Spleen (tissue), 7 donors: Measurements from ENCODE around the gene OR2C3.

ENCODE experiments used
- CTCF ChIP-seq, 11 experiments: fragments of 200-600 bp in 7 of 11; fragments of 450-650 bp in 4 of 11; sonication (generic) in 4 of 11; IDR thresholded peaks in 8 of 11; conservative IDR thresholded peaks in 3 of 11; 1 replicate in 7 of 11; 2 replicates in 4 of 11; pipeline versions ENCODE4 v1.4.0 to v1.8.0; 2016 to 2021; ENCODE audit warnings: antibody characterized with exemption in 11 of 11, inconsistent platforms in 4 of 11, mild to moderate bottlenecking in 1 of 11
- POLR2A ChIP-seq, 3 donors: fragments of 450-650 bp; IDR thresholded peaks; one replicate each; pipeline ENCODE4 v1.5.1; 2017; ENCODE audit warnings: antibody characterized with exemption in 3 of 3, mild to moderate bottlenecking in 1 of 3
- POLR2AphosphoS5 ChIP-seq, 3 donors: sonication (generic); formaldehyde crosslinking; IDR thresholded peaks; one replicate each; pipeline ENCODE4 v1.5.1; 2017; ENCODE audit warnings: antibody characterized with exemption in 3 of 3
- donor health status: DM: no; HTN: no; CAD: no; lungs with moderate emphysema.
- donor health status: DM: no; HTN: no; CAD: no.
- donor health status: DM: no; HTN: no; CAD: no.

GRCh38 chr1:247548769-247549182 is 12.5 kb upstream of the OR2C3 start, which contains the start of gene GCSAML:
- TF ChIP-seq POLR2AphosphoS5 (IDR thresholded peaks at IDR 0.05) (no peak), CTCF (IDR thresholded peaks at IDR 0.05 in 8 of 11, conservative IDR thresholded peaks at IDR 0.05 in 3 of 11) (no peak), POLR2A (IDR thresholded peaks at IDR 0.05) (no peak)
